ENCODE data around the gene ZCCHC14.
"Not testable (repeated sequence)": the region's sequence is repeated elsewhere in the genome, so short reads cannot be mapped to it uniquely, and the experiment has no call there.

ZCCHC14 gene

GRCh38 chr16:87404764-87405625, 87.8 kb downstream of the ZCCHC14 start:
- DNase-seq = no peak

- DNase-seq = no peak
Measured at GRCh38 chr16:87395181-87395842, 97.5 kb downstream of the ZCCHC14 start.

GRCh38 chr16:87393680-87394055, 99.2 kb downstream of the ZCCHC14 start:
- DNase-seq = no peak

- DNase-seq = peak; percentile 57
Measured at GRCh38 chr16:87392821-87393679, 99.8 kb downstream of the ZCCHC14 start.

GRCh38 chr16:87391950-87392820, 100.6 kb downstream of the ZCCHC14 start, which contains the start of gene MAP1LC3B:
Gene MAP1LC3B (plus strand): TSS chr16:87392336. CDS start chr16:87392428, 92 bp downstream.
- DNase-seq = peak; percentile 99

- DNase-seq = peak; percentile 91
Measured at GRCh38 chr16:87391324-87391949, 101.4 kb downstream of the ZCCHC14 start.

GRCh38 chr16:87390641-87391323, 102.0 kb downstream of the ZCCHC14 start:
- no peak for DNase-seq

GRCh38 chr16:87389914-87390313, 102.9 kb downstream of the ZCCHC14 start:
- not testable (repeated sequence) for DNase-seq

- no peak for DNase-seq
Measured at GRCh38 chr16:87389245-87389644, 103.6 kb downstream of the ZCCHC14 start.

GRCh38 chr16:87388818-87389134, 104.0 kb downstream of the ZCCHC14 start:
- DNase-seq = no peak

- DNase-seq = peak; percentile 98
Measured at GRCh38 chr16:87387942-87388817, 104.6 kb downstream of the ZCCHC14 start.

- DNase-seq = not testable (repeated sequence)
Measured at GRCh38 chr16:87384875-87385167, 108.0 kb downstream of the ZCCHC14 start.

- peak; percentile 65 for DNase-seq
Measured at GRCh38 chr16:87384162-87384874, 108.5 kb downstream of the ZCCHC14 start.

GRCh38 chr16:87383505-87384161, 109.2 kb downstream of the ZCCHC14 start, which contains the start of gene FBXO31:
Gene FBXO31 (minus strand): TSS chr16:87383776. CDS start chr16:87383744, 32 bp downstream.
- peak; percentile 96 for DNase-seq

- DNase-seq = no peak
Measured at GRCh38 chr16:87382023-87382785, 110.6 kb downstream of the ZCCHC14 start.

- peak; percentile 68 for DNase-seq
Measured at GRCh38 chr16:87380881-87381280, 111.9 kb downstream of the ZCCHC14 start.

- no peak for DNase-seq
Measured at GRCh38 chr16:87380403-87380802, 112.4 kb downstream of the ZCCHC14 start.

GRCh38 chr16:87379312-87379752, 113.5 kb downstream of the ZCCHC14 start:
- not testable (repeated sequence) for DNase-seq
